COR-L47 (cell line): ENCODE results near the gene NAV2.

Source experiments
- DNase-seq: peaks from one replicate; lab custom pipeline; 2025; lab: John Stamatoyannopoulos, UW

The NAV2 gene

GRCh38 chr11:19978668-19979518, 266.3 kb downstream of the NAV2 start:
- no peak for DNase-seq

- DNase-seq: no peak
Measured at GRCh38 chr11:19979519-19979845, 266.8 kb downstream of the NAV2 start.

- DNase-seq: no peak
Measured at GRCh38 chr11:19980388-19980787, 267.8 kb downstream of the NAV2 start.

GRCh38 chr11:19980957-19981669, 268.5 kb downstream of the NAV2 start:
- DNase-seq: peak; percentile 7

GRCh38 chr11:19982774-19983495, 270.3 kb downstream of the NAV2 start:
- no peak for DNase-seq

- no peak for DNase-seq
Measured at GRCh38 chr11:19984048-19984742, 271.6 kb downstream of the NAV2 start.

- no peak for DNase-seq
Measured at GRCh38 chr11:19985111-19985510, 272.5 kb downstream of the NAV2 start.

- DNase-seq: no peak
Measured at GRCh38 chr11:19987331-19987801, 274.7 kb downstream of the NAV2 start.

- DNase-seq: no peak
Measured at GRCh38 chr11:19988598-19988997, 276.0 kb downstream of the NAV2 start.

GRCh38 chr11:19989191-19989590, 276.6 kb downstream of the NAV2 start:
- DNase-seq: no peak

GRCh38 chr11:19992162-19992561, 279.5 kb downstream of the NAV2 start:
- DNase-seq: no peak

GRCh38 chr11:19992998-19993397, 280.4 kb downstream of the NAV2 start:
- no peak for DNase-seq

- DNase-seq: no peak
Measured at GRCh38 chr11:19994672-19995071, 282.0 kb downstream of the NAV2 start.

GRCh38 chr11:19995145-19995544, 282.5 kb downstream of the NAV2 start:
- no peak for DNase-seq

GRCh38 chr11:19996571-19996970, 283.9 kb downstream of the NAV2 start:
- DNase-seq: no peak

- no peak for DNase-seq
Measured at GRCh38 chr11:20000022-20000350, 287.3 kb downstream of the NAV2 start.

GRCh38 chr11:20000351-20001134, 287.9 kb downstream of the NAV2 start:
- peak; percentile 93 for DNase-seq

- DNase-seq: no peak
Measured at GRCh38 chr11:20002312-20003216, 289.9 kb downstream of the NAV2 start.

- DNase-seq: no peak
Measured at GRCh38 chr11:20003351-20003750, 290.7 kb downstream of the NAV2 start.

- DNase-seq: no peak
Measured at GRCh38 chr11:20004866-20005265, 292.2 kb downstream of the NAV2 start.
